C4-2B (cell line): Measurements from ENCODE around the gene SRP9.

ENCODE experiments used
- CTCF ChIP-seq: fragments of 450-650 bp; conservative IDR thresholded peaks from 2 replicates; pipeline ENCODE4 v1.5.1; 2017; ENCODE audit warnings: mild to moderate bottlenecking
- ZFX ChIP-seq: fragments of 450-650 bp; IDR thresholded peaks from 2 replicates; pipeline ENCODE4 v1.6.1; 2017

DNA sequence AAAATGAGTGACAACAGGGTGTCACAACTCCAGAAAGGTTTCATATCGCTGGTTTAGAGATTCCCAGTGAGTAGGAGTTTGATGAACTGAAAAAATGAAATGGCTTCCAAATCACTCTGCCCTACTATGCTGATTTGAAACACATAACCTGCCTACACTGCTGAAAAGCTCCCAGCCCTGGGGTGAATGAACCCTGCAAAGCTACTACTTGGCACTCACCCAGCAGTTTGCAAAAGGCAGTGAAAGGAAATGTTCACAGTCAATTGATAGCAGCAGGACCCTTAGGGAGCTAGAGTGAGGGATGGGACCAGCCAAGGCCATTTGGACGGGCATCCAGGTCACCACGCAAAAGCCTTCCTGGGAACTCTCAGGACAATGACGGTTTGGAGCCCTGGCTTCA lies 44.4 kb upstream of the SRP9 start:
- TF ChIP-seq CTCF: no peak
- no peak for TF ChIP-seq ZFX
